GM12878 (cell line): ENCODE data around the gene LMTK2. TPM values are rescaled to one million over a fixed set of nuclear protein-coding genes. Genes with fewer than 3 reads are reported as not detected.

ENCODE experiments used
- ATAC-seq: fragments of 200-7000 bp; cut with Tn5 transposase; 3 replicates; pipeline ENCODE4 v1.9.1; 2020; ENCODE audit warnings: mild to moderate bottlenecking, moderate library complexity
- BruUV-seq: library from RNA; stranded (reverse); fragments of 400-500 nt; replicated peaks from 2 replicates; lab custom pipeline; 2021; lab: Mats Ljungman, UMichigan
- CTCF ChIA-PET: fragments of 300-600 bp; sonication (Branson Sonifier 250); formaldehyde crosslinking; extraction: SDS; loops from one replicate; lab custom pipeline; 2021; ENCODE audit warnings: inconsistent platforms; lab: Yijun Ruan, JAX
- POLR2A ChIA-PET: fragments of 350-600 bp; formaldehyde crosslinking; extraction: SDS; loops from one replicate; lab custom pipeline; 2021; ENCODE audit warnings: inconsistent platforms; lab: Charles Lee
- RAD21 ChIA-PET: fragments of 300-600 bp; sonication (Branson Sonifier 250); formaldehyde crosslinking; loops from one replicate; lab custom pipeline; 2023; ENCODE audit warnings: antibody characterized with exemption; ENCODE audit not compliant: unreplicated experiment; lab: Charles Lee
- SMC1A ChIA-PET: fragments of 300-600 bp; sonication (Branson Sonifier 250); formaldehyde crosslinking; loops from one replicate; lab custom pipeline; 2023; ENCODE audit not compliant: unreplicated experiment, uncharacterized antibody; lab: Charles Lee
- DNase-seq: peaks from one replicate; pipeline ENCODE4 v3.0.0-alpha.2; 2011; ENCODE audit warnings: low read depth, low spot score
- FAIRE-seq: peaks from 3 replicates; lab custom pipeline; 2011; peaks lifted over from hg19 to GRCh38; lab: Jason Lieb, UNC
- H2AFZ ChIP-seq: 2 replicates; pipeline ENCODE4 v1.6.0; 2011; ENCODE audit warnings: low read depth, low read length, control low read depth; ENCODE audit not compliant: control insufficient read depth
- H3K27ac ChIP-seq: 2 replicates; pipeline ENCODE4 v1.5.1; 2011; ENCODE audit warnings: control low read depth; ENCODE audit not compliant: control insufficient read depth, insufficient read depth
- H3K27me3 ChIP-seq, 2 experiments: replicated peaks in 1 of 2; 2 replicates each; pipeline versions ENCODE4 v1.6.0 to v1.6.1; 2011; ENCODE audit warnings: low read length in 1 of 2; ENCODE audit not compliant: control insufficient read depth in 2 of 2, insufficient read depth in 2 of 2
- H3K36me3 ChIP-seq, 2 experiments: 2 replicates each; pipeline ENCODE4 v1.5.1; 2011; ENCODE audit warnings: low read length in 1 of 2; ENCODE audit not compliant: control insufficient read depth in 2 of 2, insufficient read depth in 2 of 2
- H3K4me1 ChIP-seq: 2 replicates; pipeline ENCODE4 v1.6.1; 2011; ENCODE audit warnings: mild to moderate bottlenecking, low read length, moderate library complexity, mixed read lengths; ENCODE audit not compliant: control insufficient read depth, insufficient read depth
- H3K4me2 ChIP-seq: 2 replicates; pipeline ENCODE4 v1.6.0; 2011; ENCODE audit warnings: control low read depth; ENCODE audit not compliant: control insufficient read depth, insufficient read depth
- H3K4me3 ChIP-seq: fragments of 200-600 bp; sonication (generic); 2 replicates; pipeline ENCODE4 v1.5.1; 2016
- H3K79me2 ChIP-seq: 2 replicates; pipeline ENCODE4 v1.6.0; 2011; ENCODE audit warnings: low read length; ENCODE audit not compliant: control insufficient read depth, insufficient read depth
- H3K9ac ChIP-seq: 2 replicates; pipeline ENCODE4 v1.8.0; 2011; ENCODE audit warnings: low read length, control low read depth, mixed read lengths; ENCODE audit not compliant: control insufficient read depth, insufficient read depth
- H3K9me3 ChIP-seq: replicated peaks from 3 replicates; pipeline ENCODE4 v1.5.1; 2011; ENCODE audit warnings: mild to moderate bottlenecking, low read length; ENCODE audit not compliant: control insufficient read depth, insufficient read depth
- H4K20me1 ChIP-seq: 2 replicates; pipeline ENCODE4 v1.6.0; 2011; ENCODE audit not compliant: control insufficient read depth, insufficient read depth
- CUX1 ChIP-seq: IDR thresholded peaks from 2 replicates; pipeline ENCODE4 v1.6.1; 2012; ENCODE audit warnings: improper control_type of control experiment, low read depth, low read length; ENCODE audit not compliant: insufficient replicate concordance
- EED ChIP-seq: sonication (generic); IDR thresholded peaks from 2 replicates; pipeline ENCODE4 v1.6.1; 2016; ENCODE audit warnings: antibody characterized with exemption, low read depth
- FOXK2 ChIP-seq: fragments of 450-650 bp; IDR thresholded peaks from 2 replicates; pipeline ENCODE4 v1.6.1; 2017; ENCODE audit warnings: mild to moderate bottlenecking, moderate library complexity
- HCFC1 ChIP-seq: fragments of 150-350 bp; IDR thresholded peaks from 2 replicates; pipeline ENCODE4 v1.6.1; 2014; ENCODE audit warnings: low read length
- HDGF ChIP-seq: fragments of 450-650 bp; IDR thresholded peaks from 2 replicates; pipeline ENCODE4 v1.6.1; 2016; ENCODE audit warnings: antibody characterized with exemption
- JUND ChIP-seq: IDR thresholded peaks from 2 replicates; pipeline ENCODE4 v1.6.1; 2012; ENCODE audit warnings: low read depth, mild to moderate bottlenecking, low read length, improper control_type of control experiment, moderate library complexity
- MYB ChIP-seq: fragments of 150-350 bp; IDR thresholded peaks from 2 replicates; pipeline ENCODE4 v1.6.1; 2014; ENCODE audit warnings: mild to moderate bottlenecking, low read depth, low read length, borderline replicate concordance
- NBN ChIP-seq: fragments of 450-650 bp; IDR thresholded peaks from 2 replicates; pipeline ENCODE4 v1.6.1; 2016
- NFYB ChIP-seq: IDR thresholded peaks from 2 replicates; pipeline ENCODE4 v1.6.1; 2011; ENCODE audit warnings: low read depth, mild to moderate bottlenecking, low read length, improper control_type of control experiment, moderate library complexity; ENCODE audit not compliant: insufficient read depth
- SMAD5 ChIP-seq: IDR thresholded peaks from 2 replicates; pipeline ENCODE4 v1.6.1; 2016; ENCODE audit warnings: antibody characterized with exemption, low read depth
- SUPT20H ChIP-seq: IDR thresholded peaks from 2 replicates; pipeline ENCODE4 v1.6.1; 2011; ENCODE audit warnings: low read depth, mild to moderate bottlenecking, low read length, moderate library complexity, borderline replicate concordance; ENCODE audit not compliant: control insufficient read depth
- TCF3 ChIP-seq: IDR thresholded peaks from 2 replicates; pipeline ENCODE4 v1.6.1; 2012; ENCODE audit warnings: low read depth, mild to moderate bottlenecking, low read length, borderline replicate concordance; ENCODE audit not compliant: insufficient read depth
- ZSCAN29 ChIP-seq: fragments of 450-650 bp; IDR thresholded peaks from 2 replicates; pipeline ENCODE4 v1.6.1; 2017; ENCODE audit warnings: mild to moderate bottlenecking, moderate library complexity
- WGBS: methylation state at CpG from one replicate; pipeline ENCODE4 v1.1.6; 2016; ENCODE audit warnings: low lambda C conversion rate; ENCODE audit not compliant: insufficient replicate concordance, insufficient coverage; ENCODE audit errors: missing lambda C conversion rate; 5-methylcytosine and 5-hydroxymethylcytosine counted together
- in situ Hi-C: fragments of 300-500 bp; cut with MboI; formaldehyde crosslinking; loops from 9 replicates; pipeline ENCODE4 v1.14.3; 2018; ENCODE audit warnings: mixed read lengths
- intact Hi-C: fragments of 100-400 bp; cut with micrococcal nuclease; formaldehyde crosslinking; loops from one replicate; pipeline ENCODE4 v1.14.2; 2022; ENCODE audit not compliant: unreplicated experiment
- polyA plus RNA-seq, 11 experiments: library from polyadenylated mRNA; depleted of rRNA in 4 of 11; unstranded in 6 of 11; stranded (reverse) in 5 of 11; fragments of >200 nt; fragmentation: Nextera tagmentation in 4 of 11; fragmentation: Illumina TruSeq in 1 of 11; extraction: Ambion mirVana in 4 of 11; extraction: Trizol in 1 of 11; gene quantifications; 1 replicate in 1 of 11; 2 replicates in 10 of 11; pipeline versions ENCODE4 v1.2.1 to v1.2.3, GENCODE V29; 2011 to 2016; ENCODE audit warnings: inconsistent platforms in 2 of 11, missing spikeins in 2 of 11, low read depth in 1 of 11
- total RNA-seq, 4 experiments: library from RNA; depleted of rRNA in 3 of 4; stranded (reverse); fragments of >200 nt in 3 of 4; fragmentation: Illumina TruSeq in 1 of 4; extraction: Trizol in 1 of 4; gene quantifications; 2 replicates each; pipeline versions ENCODE4 v1.2.1 to v1.2.3, GENCODE V29; 2013 to 2021

The LMTK2 gene
- total and polyA plus RNA-seq, 10 of the 15 experiments (the other 5 are each of a cell fraction or from before 2014, with no cell fraction given), result 0.68 to 8.7 (median 4.6) TPM

GRCh38 chr7:98205162-98205845 is 98.6 kb downstream of the LMTK2 start:
- in situ Hi-C loops (no loop called here), intact Hi-C loops (no loop called here)
- no peaks in the 10 kb centered on the region for H3K79me2 ChIP-seq
- WGBS, result 98% methylated on average over 31 of the region's 47 CpGs
- ChIA-PET POLR2A (no interaction called here), RAD21 (no interaction called here), SMC1A (no interaction called here), CTCF (interaction anchor here (0.8 kb wide), 1 partner anchor 184 kb away, joined by 3 read pairs; no protein-coding TSS in a partner anchor)
- H3K4me3 ChIP-seq, result no peak overlapping the region
- H3K9me3 ChIP-seq, result no peaks in the 10 kb centered on the region
- H3K4me1 ChIP-seq, result peaks cover 35% of the 10 kb centered on the region
- FAIRE-seq, result no peak
- H2AFZ ChIP-seq, result no peak overlapping the region
- peaks cover 5 to 13% of the 10 kb centered on the region in 2 experiments; a peak in 3 of 4 replicates for H3K36me3 ChIP-seq
- H3K9ac ChIP-seq, result no peak overlapping the region
- H4K20me1 ChIP-seq, result no peaks in the 10 kb centered on the region
- no TSS peak for BruUV-seq
- no peak for ATAC-seq
- no peak overlapping the region for H3K4me2 ChIP-seq
- no peak for TF ChIP-seq MYB
- TF ChIP-seq SUPT20H, result no peak
- TF ChIP-seq NBN, result no peak
- TF ChIP-seq HCFC1, result no peak
- TF ChIP-seq SMAD5, result no peak
- TF ChIP-seq HDGF, result no peak
- no peak for TF ChIP-seq EED
- TF ChIP-seq CUX1, result no peak
- no peak for TF ChIP-seq TCF3
- TF ChIP-seq ZSCAN29, result no peak
- TF ChIP-seq JUND, result no peak
- no peak for TF ChIP-seq NFYB
- TF ChIP-seq FOXK2, result no peak
- TF ChIP-seq, all 136 proteins: peak for 0
- Histone ChIP-seq H3K27me3 (no peaks in the 10 kb centered on the region), H3K27ac (no peak overlapping the region)
- DNase-seq, result no peak
